HG03558 (cell line): ENCODE measurements around the gene LRRC37A.
"Not testable (repeated sequence)": the region's sequence is repeated elsewhere in the genome, so short reads cannot be mapped to it uniquely, and the experiment has no call there.

ENCODE experiments used
- ATAC-seq: cut with Tn5 transposase; IDR thresholded peaks from one replicate; pipeline ENCODE4 v1.9.1; 2021; ENCODE audit warnings: moderate number of reproducible peaks; ENCODE audit not compliant: unreplicated experiment; ENCODE audit errors: extremely low read depth

Gene LRRC37A

DNA sequence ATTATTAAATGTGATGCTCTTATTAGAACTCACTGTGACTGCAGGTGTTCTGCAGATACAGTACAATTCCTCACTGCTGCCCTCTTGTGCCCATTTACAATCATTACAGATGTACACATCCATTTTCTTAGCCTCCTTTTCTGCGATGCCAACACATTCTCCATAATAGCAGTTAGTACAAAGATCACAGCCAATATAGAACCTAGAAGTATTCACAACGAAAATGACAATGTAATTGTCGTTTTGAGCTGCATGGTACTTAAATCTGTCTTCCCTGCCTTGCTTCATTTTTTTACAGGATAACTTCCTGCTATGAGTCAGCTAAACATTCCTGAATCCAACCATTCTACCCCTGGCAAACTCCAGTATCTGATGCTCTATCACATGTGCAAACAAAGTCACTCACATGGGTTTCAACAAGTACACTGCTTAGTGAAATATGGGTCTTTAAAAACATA lies 8.1 kb upstream of the LRRC37A start:
- not testable (repeated sequence) for ATAC-seq

DNA sequence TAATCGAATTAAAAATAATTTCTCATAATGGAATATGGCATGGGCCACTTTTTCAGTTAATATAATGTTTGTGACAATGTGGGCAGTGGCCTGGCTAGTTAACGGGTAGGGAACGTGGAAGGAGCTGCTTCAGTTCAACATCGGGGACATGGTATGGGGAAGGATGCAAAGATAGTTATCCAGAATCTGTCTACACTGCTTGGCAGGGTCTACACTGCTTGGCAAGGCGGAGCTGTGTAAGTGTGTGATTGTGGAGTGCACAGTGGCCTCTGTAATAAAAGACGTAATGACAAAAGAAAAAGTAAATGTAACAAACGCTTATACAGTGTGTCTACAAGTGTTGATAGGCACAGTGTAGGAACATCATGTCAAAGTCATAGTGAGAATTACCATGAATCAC lies 7.3 kb upstream of the LRRC37A start:
- ATAC-seq, result not testable (repeated sequence)

DNA sequence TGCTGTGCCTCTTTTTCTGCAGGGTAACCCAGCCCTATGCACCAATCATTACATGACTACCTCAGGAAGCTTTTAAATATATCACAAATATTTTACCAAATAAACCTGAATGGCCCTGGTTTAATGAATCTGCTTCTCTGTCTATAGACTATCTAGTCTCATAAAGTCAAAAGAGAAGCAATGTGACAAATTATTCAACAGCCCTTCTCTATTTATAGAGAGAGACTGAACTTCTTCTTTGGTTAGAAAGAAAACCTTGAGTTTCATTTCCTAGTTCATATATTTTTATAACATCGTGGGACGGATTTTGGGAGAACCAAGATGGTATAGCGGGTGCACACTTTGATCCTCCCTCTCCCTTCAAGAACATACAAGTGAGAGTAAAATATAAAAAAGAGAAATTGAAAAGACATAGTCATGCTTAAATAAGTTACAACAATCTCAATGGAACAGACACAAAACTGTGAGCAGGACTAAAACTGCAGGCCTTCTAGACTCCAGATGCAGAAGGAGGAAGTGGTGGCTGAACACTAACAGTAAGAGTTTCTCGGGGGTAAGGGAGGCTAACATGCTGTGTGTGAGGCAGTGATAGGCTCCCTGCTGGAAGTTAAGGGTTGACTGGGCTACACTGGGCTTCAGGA lies 3.9 kb upstream of the LRRC37A start:
- ATAC-seq, result peak; percentile 72

DNA sequence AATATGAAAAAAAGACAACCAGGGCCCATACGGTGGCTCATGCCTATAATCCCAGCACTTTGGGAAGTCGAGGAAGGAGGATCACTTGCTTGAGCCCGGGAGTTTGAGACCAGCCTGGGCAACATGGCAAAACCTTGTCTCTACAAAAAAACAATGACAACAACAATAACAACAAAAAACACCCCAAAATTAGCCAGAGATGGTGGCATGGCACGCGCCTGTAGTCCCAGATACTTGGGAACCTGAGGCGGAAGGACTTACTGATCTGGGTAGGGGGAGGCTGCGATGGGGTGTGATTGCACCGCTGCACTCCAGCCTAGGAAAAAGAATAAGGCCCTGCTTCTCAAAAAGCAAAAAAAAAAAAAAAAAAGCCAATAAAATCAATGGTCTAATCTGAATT lies 3.3 kb upstream of the LRRC37A start:
- not testable (repeated sequence) for ATAC-seq

DNA sequence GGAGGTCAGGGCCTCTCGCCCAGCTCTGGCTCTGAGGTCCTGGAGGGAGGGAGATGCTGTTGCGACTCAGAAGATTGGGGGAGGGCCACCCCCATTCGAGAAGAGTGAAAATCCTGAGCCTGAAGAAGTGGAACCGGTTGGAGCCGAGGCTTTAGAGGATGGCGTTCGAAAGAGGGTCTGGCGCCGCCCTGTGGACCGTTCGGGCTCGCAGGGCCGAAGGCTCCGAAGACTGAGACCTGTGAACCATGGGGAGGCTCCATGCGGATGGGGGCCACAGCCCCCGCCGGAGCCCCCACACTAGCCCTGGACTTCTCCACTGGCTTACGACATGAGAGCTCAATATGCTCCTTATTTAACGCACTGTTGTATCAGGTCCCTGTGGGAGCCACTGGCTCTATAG lies 46.3 kb downstream of the LRRC37A start:
- ATAC-seq, result not testable (repeated sequence)

DNA sequence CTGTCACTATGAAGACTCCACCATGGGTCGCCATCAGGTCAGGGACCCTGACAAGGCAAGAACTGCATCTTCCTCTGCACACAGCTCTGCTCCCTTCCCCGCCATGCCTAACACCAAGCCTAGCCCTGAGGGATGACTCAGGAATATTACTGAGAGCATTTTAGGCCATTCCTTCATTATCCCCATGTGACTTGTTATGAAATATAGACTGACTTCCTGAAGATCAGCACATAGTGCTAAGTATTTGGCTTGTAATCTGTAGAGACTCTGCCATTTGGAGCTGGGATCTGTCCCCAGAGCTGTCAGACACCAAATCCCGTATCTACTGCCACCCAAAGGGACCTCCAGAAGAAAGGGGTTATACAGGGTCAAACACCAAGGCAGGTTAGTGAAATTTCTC lies 47.2 kb downstream of the LRRC37A start:
- not testable (repeated sequence) for ATAC-seq

DNA sequence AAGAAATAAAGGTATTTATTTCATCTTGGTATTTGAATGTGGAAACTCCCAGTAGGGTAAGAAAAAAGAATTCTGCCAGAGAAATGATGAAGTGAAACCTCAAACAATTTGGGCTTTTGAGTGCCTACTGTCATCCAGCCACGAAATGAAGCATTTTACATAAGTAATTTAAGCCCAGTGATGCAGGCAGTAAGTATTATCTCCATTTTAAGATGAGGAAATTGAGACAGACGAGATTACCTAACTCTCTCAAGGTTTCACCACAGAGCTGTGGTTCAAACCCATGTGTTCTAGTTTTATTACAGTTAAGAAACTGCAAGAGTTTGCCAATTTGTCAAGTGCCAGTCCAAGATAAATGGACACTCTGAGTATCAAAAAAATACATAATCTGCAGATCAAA lies 53.4 kb downstream of the LRRC37A start:
- ATAC-seq, result not testable (repeated sequence)

DNA sequence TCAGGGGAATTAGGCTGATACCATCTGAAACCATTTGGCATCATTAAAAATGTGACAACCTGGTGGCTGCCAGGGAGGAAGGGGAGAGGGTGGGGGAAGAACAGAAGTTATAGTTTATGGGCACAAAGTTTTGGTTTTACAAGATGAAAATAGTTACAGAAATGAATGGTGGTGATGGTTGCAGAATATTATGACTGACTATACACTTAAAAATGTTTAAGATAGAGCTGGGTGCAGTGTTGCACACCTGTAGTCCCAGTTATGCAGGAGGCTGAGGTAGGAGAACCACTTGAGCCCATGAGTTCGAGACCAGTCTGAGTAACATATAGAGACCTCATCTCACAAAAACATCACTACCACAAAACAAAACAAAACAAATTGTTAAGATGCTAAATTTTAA lies 54.1 kb downstream of the LRRC37A start:
- ATAC-seq, result not testable (repeated sequence)

DNA sequence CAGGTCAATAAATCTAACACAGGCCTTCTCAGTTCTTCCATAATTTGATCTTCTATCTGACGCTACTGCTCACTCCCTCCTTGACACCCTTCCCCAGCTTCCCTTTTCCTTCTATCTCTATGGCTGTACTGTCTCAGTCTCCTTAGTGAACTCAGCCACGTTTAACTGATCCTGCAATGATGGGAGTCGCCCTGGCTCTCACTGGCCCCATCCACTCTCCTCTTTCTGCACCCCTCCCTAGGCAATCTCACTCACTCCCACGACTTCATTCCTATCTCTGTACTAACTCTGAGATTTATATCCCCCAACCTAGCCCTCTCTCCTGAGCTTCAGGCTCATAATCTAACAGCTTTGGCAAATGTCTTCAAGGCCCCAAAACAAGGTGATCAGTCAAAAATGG lies 58.9 kb downstream of the LRRC37A start:
- not testable (repeated sequence) for ATAC-seq

DNA sequence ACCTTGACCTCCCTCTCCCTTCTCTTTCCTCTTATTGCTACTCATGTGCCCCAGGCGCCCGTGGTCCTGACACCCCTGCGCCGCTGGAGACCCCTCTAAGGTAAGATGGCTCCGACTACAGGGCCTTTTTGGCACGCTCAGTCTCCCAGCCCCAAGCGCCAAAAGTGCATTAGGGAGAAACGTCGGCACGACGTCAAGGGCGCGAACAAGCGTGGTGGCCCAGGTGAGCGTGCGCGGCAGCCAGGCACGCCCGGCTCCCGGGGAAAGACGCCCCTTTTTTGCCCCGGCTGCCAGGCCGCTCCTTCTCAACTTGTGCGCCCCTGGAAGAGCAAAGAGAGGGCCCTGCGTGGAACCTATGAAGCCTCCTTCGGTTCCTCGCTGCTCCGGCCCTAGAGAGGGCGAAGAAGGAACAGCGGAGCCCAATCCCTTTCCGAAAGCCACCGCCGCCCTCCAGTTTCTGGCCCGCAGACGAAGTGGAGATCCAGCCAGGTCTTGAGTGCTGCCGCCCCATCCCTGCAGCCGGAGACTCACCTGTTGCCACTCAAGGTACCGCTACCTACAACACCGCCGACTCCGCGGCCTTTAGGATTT lies 66.3 kb downstream of the LRRC37A start:
- peak; percentile 24 for ATAC-seq

DNA sequence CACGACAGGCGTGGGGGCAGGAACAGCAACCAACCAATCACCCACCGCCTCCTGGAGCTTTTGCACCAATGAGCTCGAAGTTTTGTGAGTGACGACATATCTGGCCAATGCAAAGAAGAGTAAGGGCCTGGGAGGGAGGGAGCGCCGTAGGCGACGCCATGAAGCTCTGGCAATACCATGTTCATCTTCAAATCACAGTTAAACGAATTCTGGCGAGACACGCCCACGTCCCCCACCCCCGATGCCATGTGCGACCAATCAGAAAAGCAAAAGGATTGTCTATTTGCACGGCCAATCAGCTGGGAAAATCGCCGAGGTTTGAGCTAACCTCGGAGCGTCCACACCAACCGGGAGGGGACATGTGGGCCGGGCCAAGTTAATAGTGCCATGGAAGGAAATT lies 66.8 kb downstream of the LRRC37A start, which contains the start of gene ARL17B:
ARL17B (minus strand) TSS at position 12 of the 400 bp plus-strand sequence. CDS start 3,369 bp downstream, outside the sequence.
- ATAC-seq, result peak; percentile 50

DNA sequence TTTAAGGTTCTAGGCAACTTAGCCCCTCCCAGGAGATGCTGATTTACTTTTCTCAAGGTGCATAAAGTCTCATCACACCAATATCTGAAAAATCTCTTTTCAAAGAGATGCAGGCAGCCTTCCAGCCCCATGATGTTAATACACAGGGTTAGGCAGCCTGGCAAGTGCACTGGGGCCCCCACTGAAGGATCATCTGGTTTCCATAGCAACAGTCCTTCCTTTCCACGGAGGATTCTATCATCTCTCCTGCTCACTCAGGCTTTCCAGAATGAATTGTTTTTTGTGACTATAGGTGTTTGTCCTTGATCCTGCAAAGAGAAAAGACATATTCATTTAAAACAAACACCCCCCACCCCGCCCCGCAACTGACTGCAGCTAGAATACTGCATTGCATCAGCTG lies 72.6 kb downstream of the LRRC37A start:
- not testable (repeated sequence) for ATAC-seq

DNA sequence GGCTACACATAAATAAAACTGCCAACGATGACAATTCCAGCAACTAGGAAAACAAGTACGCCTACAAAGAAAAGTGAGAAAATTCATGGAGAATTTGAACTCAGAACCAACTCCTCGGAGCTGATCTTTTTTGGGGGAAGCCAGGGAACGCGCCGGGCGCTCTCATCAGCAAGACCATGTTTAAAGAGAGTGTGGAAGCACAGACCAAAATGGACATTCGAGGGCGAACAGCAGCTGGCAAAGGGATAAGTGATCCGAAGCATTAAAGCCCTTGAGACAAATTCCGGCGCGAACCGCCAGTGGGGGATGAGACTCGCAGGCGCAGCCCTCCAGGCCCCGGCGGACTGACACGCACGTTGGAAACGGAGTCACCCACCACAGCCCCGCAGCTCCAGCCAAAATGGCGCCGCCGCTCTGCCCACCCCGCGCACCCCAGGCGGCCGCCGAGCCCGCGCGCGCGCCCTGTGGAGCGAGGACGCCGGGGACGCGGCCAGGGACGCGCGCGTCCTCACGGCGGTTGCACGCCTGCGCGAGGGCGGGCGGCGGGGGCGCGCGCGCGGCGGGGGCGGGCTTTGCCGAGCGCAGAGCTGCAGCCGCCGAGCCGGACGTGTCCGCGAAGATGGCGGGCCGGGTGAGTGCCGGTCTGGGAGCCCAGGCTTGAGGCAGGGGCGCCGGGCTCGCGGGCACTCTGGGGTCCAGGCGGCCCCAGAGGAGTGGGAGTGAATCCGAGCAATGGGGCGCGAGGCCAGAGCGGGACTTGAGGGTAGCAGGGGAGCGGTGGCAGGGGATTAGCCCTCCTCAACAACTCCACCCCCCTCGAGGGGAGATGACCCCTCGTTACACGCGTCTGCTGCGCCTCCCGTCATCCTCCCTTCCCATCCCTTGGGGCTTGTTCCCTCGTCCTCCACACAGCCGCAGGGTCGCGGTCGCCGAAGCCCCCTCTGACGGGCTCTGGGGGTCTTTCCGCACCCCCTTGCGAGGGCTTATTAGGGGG lies 77.6 kb downstream of the LRRC37A start:
- ATAC-seq, result not testable (repeated sequence)

DNA sequence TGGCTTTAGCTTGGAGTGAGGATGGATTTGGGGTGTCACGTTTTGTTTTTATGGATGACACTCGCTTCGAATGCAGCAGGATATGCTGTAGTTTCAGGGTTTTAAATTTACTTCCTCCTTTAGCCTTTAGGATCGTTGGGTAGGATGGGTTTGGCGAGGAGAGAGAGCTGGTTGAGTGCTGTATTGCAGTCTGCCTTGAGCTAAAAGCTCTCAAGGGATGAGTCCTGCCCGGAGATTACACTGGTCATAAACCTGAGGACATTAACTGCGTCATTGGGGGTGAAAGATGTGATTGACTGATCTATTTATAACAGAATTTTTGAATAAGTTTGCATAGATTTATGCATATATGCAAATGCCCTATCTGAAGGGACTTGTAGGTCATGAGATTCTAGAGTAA lies 78.5 kb downstream of the LRRC37A start:
- not testable (repeated sequence) for ATAC-seq

DNA sequence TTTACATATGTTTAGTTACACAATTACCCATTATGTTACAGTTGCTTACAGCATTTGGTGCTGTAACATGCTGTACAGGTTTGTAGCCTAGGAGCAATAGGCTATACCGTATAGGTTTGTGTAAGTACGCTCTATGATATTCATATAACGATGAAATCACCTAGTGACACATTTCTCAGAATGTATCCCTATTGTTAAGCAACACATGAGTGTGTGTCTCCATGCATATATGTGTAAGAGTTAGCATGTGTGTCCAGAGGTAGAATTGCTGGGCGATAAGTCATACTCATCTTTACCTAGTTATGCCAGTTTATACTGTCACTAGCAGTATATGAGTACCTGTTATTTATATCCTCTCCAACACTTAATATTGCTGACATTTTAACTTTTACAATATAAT lies 88.2 kb downstream of the LRRC37A start:
- ATAC-seq, result not testable (repeated sequence)

DNA sequence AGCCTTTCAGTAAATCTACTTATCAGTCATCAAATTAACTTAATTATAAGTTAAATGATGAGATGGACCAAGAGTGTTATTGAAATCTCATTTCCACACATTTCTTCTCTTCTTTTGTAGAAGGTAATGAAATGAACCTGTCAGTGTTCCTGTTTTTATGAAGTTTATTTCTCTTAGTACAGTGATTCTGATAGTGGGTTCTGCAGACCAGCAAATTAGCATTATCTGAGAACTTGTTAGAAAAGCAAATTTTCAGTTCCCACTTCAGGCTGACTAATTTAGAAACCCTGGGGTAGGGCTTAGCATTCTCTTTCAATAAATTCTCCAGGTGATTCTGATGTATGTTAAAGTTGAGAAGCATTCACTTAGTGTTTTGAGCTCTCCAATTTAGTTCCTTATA lies 90.6 kb downstream of the LRRC37A start:
- ATAC-seq, result not testable (repeated sequence)
